Stomach (tissue), 9 donors: ENCODE data around the gene GJA3. TPM values are rescaled to one million over a fixed set of nuclear protein-coding genes. Genes with fewer than 3 reads are reported as not detected.

Experiments
- DNase-seq, 2 donors: peaks; one replicate each; pipeline versions ENCODE4 v3.0.0 to v3.0.0-alpha.2; 2013 to 2019
- H3K27ac ChIP-seq, 5 donors: fragments of 200-600 bp in 4 of 5; sonication (generic) in 4 of 5; one replicate each; pipeline ENCODE4 v1.5.1; 2013 to 2019; ENCODE audit warnings: mild to moderate bottlenecking in 1 of 5, moderate library complexity in 1 of 5
- H3K27me3 ChIP-seq, 3 donors: fragments of 200-600 bp; sonication (generic); one replicate each; pipeline ENCODE4 v1.5.1; 2017 to 2019; ENCODE audit warnings: mixed run types in 1 of 3
- H3K36me3 ChIP-seq, 4 donors: fragments of 200-600 bp; sonication (generic); 1 replicate in 3 of 4; 2 replicates in 1 of 4; pipeline ENCODE4 v1.5.1; 2016 to 2019
- H3K4me1 ChIP-seq, 4 donors: fragments of 200-600 bp; sonication (generic); one replicate each; pipeline ENCODE4 v1.5.1; 2016 to 2019
- H3K4me3 ChIP-seq, 4 donors: fragments of 200-600 bp; sonication (generic) in 3 of 4; one replicate each; pipeline ENCODE4 v1.5.1; 2016 to 2019; ENCODE audit warnings: mild to moderate bottlenecking in 1 of 4
- H3K9me3 ChIP-seq, 4 donors: fragments of 200-600 bp; sonication (generic); one replicate each; pipeline ENCODE4 v1.5.1; 2016 to 2019
- CTCF ChIP-seq, 7 experiments: fragments of 450-650 bp in 4 of 7; fragments of 200-600 bp in 3 of 7; sonication (generic) in 3 of 7; IDR thresholded peaks; one replicate each; pipeline ENCODE4 v1.5.1; 2016 to 2019; ENCODE audit warnings: antibody characterized with exemption in 7 of 7, control low read depth in 2 of 7, mild to moderate bottlenecking in 1 of 7
- EP300 ChIP-seq: sonication (generic); formaldehyde crosslinking; IDR thresholded peaks from one replicate; pipeline ENCODE4 v1.6.1; 2017; ENCODE audit warnings: antibody characterized with exemption
- POLR2A ChIP-seq, 4 donors: fragments of 450-650 bp; IDR thresholded peaks; one replicate each; pipeline ENCODE4 v1.6.1; 2016; ENCODE audit warnings: antibody characterized with exemption in 4 of 4, control low read depth in 2 of 4, mild to moderate bottlenecking in 1 of 4, moderate library complexity in 1 of 4
- POLR2AphosphoS5 ChIP-seq, 3 donors: sonication (generic); formaldehyde crosslinking; IDR thresholded peaks; one replicate each; pipeline ENCODE4 v1.6.1; 2016; ENCODE audit warnings: antibody characterized with exemption in 3 of 3
- WGBS, 5 donors: extraction: QIAGEN DNeasy Blood & Tissue Kit in 3 of 5; methylation state at CpG; one replicate each; pipeline versions ENCODE4 v1.1.5 to v1.1.7; 2013 to 2018; 5-methylcytosine and 5-hydroxymethylcytosine counted together
- intact Hi-C: fragments of 100-400 bp; cut with DNase I; formaldehyde crosslinking; loops from one replicate; pipeline ENCODE4 v1.15.1; 2023; ENCODE audit warnings: low total_unique reads
- polyA plus RNA-seq, 3 donors: library from polyadenylated mRNA; stranded (reverse); fragments of 200-250 nt; gene quantifications; one replicate each; pipeline ENCODE4 v1.2.3, GENCODE V29; 2013
- total RNA-seq, 5 donors: library from RNA; depleted of rRNA; stranded (reverse); fragments of >200 nt; gene quantifications; one replicate each; pipeline versions ENCODE4 v1.1.0 to v1.2.3, GENCODE V29; 2014 to 2016
- donor health status: healthy with polysubstance abuse.
- donor health status: Bipolar disorder and iron deficiency.
- donor health status: healthy.

The GJA3 gene
- total and polyA plus RNA-seq, 8 donors, result 0.13 to 0.14 TPM; not detected in 6

GRCh38 chr13:20105161-20105689 lies 55.6 kb downstream of the GJA3 start:
- H3K4me3 ChIP-seq, result no peak overlapping the region
- intact Hi-C loops, result no loop called here
- TF ChIP-seq EP300 (no peak), POLR2A (IDR thresholded peaks at IDR 0.05) (no peak), CTCF (IDR thresholded peaks at IDR 0.05) (no peak), POLR2AphosphoS5 (IDR thresholded peaks at IDR 0.05) (no peak)
- H3K27me3 ChIP-seq, result peaks cover 0 to 52% (median 0%) of the 10 kb centered on the region in 3 donors
- peaks cover 0 to 14% (median 0%) of the 10 kb centered on the region in 4 donors for H3K4me1 ChIP-seq
- no peak for DNase-seq
- 80 to 90% (median 88%) methylated on average over 13 of the region's 13 CpGs for WGBS, 5 donors
- H3K9me3 ChIP-seq, result no peaks in the 10 kb centered on the region
- no peaks in the 10 kb centered on the region for H3K36me3 ChIP-seq
- H3K27ac ChIP-seq, result no peak overlapping the region

GRCh38 chr13:20102525-20103180 lies 58.2 kb downstream of the GJA3 start:
- no peak for DNase-seq
- Histone ChIP-seq H3K27ac (no peak overlapping the region), H3K9me3 (no peaks in the 10 kb centered on the region), H3K36me3 (no peaks in the 10 kb centered on the region), H3K27me3 (peaks cover 0 to 61% (median 4%) of the 10 kb centered on the region in 3 donors), H3K4me1 (peaks cover 0 to 14% (median 0%) of the 10 kb centered on the region in 4 donors), H3K4me3 (no peak overlapping the region)
- TF ChIP-seq CTCF (IDR thresholded peaks at IDR 0.05) (no peak), POLR2AphosphoS5 (IDR thresholded peaks at IDR 0.05) (no peak), EP300 (no peak), POLR2A (IDR thresholded peaks at IDR 0.05) (no peak)
- intact Hi-C loops, result no loop called here
- WGBS, 5 donors, result 34 to 47% (median 41%) methylated on average over 9 of the region's 9 CpGs

GRCh38 chr13:20101467-20102316 lies 59.2 kb downstream of the GJA3 start:
- H3K27me3 ChIP-seq, result peaks cover 0 to 61% (median 8%) of the 10 kb centered on the region in 3 donors
- intact Hi-C loops, result no loop called here

More at GRCh38 chr13:20101467-20102316, 59.2 kb downstream of the GJA3 start:
- Histone ChIP-seq H3K27ac (no peak overlapping the region), H3K4me3 (no peak overlapping the region), H3K4me1 (peaks cover 0 to 8% (median 0%) of the 10 kb centered on the region in 4 donors), H3K9me3 (no peaks in the 10 kb centered on the region), H3K36me3 (no peaks in the 10 kb centered on the region)
- no peak for TF ChIP-seq CTCF (IDR thresholded peaks at IDR 0.05)
- TF ChIP-seq EP300, result no peak
- TF ChIP-seq POLR2AphosphoS5 (IDR thresholded peaks at IDR 0.05), result no peak
- no peak for TF ChIP-seq POLR2A (IDR thresholded peaks at IDR 0.05)
- WGBS, 5 donors, result 47 to 62% (median 52%) methylated on average over 8 of the region's 8 CpGs
- DNase-seq, result no peak
